Activated CD8-positive, alpha-beta memory T cell treated with anti-CD3 and anti-CD28 coated beads for 48 hours (primary cell): ENCODE results near the gene SRP19.
"Not testable (repeated sequence)": the region's sequence is repeated elsewhere in the genome, so short reads cannot be mapped to it uniquely, and the experiment has no call there.

ENCODE experiments used
- DNase-seq, 3 experiments: peaks; one replicate each; pipeline ENCODE4 v3.0.0-alpha.2; 2020; ENCODE audit warnings: low read depth in 2 of 3, low spot score in 2 of 3

SRP19 gene

DNA sequence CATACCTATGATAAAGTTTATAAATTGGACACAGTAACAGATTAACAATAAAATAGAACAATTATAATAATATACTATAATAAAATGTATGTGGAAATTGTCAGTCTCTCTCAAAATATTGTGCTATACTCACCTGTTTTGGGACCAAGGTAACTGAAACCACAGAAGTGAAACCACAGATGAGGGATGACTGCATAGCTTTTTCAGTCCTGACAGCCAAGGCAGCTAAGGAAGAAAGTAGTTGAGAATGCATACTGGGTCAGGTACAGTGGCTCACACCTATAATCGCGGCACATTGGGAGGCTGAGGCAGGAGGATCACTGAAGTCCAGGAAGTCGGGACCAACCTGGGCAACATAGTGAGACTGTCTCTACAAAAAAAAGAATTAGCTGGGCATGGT is 8.9 kb downstream of the SRP19 start:
- DNase-seq: no peak

DNA sequence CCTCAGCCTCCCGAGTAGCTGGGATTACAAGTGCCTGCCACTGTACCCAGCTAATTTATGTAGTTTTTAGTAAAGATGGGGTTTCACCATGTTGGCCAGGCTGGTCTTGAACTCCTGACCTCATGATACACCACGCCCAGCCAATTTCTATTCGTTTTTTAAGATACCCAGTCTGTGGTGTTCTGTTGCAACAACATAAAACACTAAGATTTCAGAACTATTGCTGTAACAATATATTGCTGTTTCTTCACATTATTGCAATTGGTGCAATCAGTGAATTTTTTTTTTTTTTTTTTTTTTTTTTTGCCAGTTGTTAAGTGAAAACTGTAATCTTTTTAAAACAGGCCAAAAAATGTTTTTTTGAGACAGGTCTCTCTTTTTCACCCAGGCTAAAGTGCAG is 9.9 kb downstream of the SRP19 start:
- no peak for DNase-seq

DNA sequence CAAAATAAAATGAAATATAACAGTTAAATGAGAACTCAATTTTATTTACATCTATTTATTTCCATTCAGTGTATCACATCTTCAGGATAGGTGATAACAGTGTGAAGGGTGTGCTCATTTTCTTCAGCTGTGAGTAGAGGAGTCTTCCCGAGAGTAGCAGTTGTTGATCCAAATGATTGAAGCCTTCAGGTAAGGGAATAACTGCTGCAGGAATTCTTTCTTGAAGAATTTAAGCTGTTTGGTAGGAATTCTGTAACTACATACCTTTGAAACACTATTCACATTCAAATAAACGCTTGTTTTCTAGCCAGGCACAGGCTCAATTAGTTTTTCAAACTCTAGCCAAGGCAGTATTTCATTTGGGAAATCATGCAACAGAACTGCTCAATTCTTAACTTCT is 15.3 kb downstream of the SRP19 start:
- DNase-seq: no peak

DNA sequence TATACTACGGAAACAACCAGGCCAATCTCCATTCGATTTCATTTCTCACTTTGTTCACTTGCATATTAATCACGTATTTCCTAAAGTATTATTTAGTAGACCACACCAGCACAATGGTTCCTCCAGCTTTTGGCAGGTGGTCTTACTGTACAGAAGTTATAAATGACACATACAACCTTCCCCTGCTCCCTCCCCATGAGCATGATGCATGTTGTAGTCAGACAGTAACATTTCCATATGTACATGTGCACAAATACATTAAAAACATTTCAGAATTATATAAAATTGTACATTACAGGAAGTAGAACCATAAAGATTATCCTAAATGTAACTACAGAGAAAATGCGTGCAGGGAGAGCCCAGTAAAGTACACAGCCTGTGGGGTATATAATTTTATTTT is 17.0 kb downstream of the SRP19 start:
- no peak for DNase-seq

DNA sequence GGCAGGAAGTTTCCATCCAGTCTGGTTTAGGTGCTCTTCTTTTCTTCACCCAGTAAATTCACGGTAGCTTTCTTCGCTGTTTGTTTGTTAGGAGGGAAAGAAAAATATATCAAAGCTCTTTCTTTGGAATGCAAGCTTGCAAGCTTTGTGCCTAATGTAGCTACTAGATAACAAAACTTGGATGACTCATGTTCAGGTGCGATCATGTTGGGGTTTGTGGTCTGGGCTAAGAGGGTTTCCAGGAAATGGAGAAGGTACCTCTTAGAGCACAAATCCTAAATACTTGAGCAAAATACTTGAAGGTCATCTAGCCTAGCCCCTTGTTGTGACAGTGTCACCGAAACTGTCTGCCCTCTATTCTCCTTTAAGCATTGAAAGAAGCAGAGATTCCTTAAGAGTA is 17.7 kb downstream of the SRP19 start:
- DNase-seq: no peak

DNA sequence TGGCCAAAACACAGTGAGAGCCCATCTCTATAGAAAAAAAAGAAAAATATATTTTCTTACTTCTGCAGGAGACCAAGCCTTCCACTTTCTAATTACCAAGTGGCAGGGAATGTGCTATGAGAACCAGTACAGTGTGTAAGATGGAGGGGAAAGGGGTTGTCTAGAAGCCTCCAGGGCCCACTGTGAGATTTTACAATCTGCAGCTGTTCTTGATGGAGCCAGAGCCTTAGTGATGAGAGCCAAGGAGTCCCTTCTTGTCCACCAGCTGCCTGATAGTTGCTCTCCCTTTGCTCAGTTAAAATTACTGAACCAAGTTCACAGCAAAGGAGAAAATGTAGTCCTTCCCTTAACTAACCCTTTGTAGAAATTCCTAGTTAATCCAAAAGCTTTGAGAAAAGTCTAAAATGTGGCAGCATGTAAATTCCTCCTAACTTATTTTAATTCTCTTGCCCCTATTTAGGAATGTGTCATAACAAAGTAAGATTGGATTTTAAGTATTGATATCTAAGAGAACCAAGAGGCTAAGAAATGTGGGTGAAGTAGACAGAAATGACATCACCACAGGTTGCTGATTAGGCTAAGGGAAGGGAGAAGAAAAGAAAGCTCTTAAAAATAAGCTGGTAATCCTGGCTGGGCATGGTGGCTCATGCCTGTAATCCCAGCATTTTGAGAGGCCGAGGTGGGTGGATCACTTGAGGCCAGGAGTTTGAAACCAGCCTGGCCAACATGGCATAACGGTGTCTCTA is 19.3 kb downstream of the SRP19 start:
- DNase-seq: no peak

DNA sequence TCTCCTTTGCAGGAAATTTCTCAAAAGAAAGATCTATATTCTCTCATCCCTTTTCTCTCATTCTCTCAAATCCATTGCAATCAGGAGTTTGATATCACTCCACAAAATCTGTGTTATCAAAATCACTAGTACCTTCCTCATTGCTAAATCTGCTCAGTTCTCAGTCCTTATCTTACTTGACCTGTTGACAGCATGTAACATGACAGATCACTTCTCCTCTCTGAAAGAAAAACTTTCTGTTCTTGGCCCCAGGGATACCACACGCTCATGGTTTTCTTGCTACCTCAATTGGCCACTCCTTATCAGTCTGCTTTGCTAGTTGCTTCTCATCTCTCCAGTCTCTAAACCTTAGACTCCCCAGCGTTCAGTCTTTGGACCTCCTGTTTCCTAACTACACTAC is 22.1 kb downstream of the SRP19 start:
- DNase-seq: no peak

DNA sequence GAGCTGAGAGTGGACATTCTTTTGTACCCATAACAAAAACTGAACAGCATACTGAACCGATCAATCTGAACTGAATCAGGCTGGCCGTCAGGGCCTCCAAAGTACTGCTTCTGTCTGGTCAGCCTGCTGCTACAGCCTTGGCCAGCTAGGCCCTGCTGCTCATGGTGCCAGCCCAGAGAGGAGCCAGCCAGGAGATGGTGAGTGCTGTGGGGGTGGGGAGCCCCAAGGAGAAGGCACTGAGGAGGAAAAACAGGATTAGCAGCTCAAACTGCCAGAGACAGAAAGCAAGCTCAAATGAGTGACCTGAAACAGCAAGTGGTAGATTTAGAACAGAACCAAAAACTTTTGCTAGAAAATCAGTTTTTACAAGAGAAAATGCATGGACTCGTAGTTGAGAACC is 23.9 kb downstream of the SRP19 start:
- no peak for DNase-seq

DNA sequence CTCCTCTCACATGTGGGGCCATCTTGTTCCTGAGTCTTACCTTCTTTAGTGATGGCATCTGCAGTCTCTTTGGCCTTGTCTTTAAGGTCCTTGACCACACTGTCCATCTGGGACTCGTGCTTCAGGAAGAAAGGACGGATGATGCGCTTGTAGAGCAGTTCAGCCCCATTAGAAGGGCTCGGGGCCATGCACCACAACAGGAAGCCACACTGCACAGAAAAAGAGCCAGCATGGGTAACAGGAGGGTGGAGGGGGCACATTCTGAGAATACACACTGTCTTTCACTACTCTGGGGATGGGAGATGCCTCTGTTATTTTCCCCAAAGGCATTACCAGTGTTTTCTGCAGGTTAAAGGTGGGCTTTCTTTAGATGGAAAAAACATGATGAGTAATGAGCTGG is 25.9 kb downstream of the SRP19 start:
- no peak for DNase-seq

DNA sequence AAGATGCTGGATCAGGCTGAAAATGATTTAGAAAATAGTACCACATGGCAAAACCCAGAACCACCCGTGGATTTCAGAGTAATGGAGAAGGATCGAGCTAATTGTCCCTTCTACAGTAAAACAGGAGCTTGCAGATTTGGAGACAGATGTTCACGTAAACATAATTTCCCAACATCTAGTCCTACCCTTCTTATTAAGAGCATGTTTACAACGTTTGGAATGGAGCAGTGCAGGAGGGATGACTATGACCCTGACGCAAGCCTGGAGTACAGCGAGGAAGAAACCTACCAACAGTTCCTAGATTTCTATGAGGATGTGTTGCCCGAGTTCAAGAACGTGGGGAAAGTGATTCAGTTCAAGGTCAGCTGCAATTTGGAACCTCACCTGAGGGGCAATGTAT is 31.0 kb downstream of the SRP19 start:
- not testable (repeated sequence) for DNase-seq

DNA sequence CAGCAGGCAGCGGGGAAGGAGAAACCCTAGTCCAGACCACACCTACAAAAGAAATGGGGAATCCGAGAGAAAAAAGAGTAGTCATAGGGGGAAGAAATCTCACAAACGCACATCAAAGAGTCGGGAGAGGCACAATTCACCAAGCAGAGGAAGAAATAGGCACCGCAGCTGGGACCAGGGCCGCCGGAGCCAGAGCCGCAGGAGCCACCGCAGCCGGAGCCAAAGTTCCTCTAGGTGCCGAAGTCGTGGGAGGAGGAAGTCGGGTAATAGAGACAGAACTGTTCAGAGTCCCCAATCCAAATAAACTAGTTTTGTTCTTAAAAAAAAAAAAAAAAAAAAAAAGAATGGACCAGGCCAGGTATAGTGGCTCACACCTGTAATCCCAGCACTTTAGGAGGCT is 31.7 kb downstream of the SRP19 start:
- DNase-seq: no peak

DNA sequence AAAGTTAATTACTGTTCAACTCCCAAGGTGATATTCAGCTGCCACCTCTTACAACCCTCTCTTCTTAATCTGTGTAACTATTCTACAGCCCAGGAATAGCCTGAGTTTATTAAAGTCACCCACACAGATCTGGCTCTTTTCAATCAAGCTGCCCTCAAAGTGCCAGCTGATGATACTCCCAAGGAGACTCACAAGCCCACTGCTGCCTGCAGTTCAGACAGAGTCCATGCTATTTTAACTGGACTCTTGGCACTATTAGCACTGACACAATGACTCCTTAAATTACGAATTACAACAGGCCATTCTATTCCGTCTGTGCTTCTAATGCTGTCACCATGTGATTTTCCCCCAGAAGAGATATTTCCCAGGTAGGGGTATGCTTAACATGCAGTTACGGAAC is 34.6 kb downstream of the SRP19 start:
- DNase-seq: no peak

DNA sequence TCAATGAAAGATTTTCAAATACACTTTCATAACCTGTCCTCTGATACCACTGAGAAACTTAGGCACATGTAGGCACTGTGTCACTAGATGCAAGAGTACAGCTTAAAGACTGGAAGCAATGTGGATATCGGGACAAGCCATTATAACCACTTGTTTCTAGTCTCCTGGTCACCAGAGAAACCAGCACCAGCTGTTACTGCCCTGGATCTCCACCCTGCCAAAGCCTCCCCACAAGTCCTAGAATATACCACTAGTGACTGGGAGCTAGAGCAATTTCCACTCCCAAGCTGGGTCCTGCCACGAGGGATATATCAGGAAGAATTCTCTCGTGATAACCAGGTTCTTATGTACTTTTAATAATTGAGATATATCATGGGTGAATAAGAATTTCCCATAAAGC is 41.5 kb downstream of the SRP19 start:
- no peak for DNase-seq

DNA sequence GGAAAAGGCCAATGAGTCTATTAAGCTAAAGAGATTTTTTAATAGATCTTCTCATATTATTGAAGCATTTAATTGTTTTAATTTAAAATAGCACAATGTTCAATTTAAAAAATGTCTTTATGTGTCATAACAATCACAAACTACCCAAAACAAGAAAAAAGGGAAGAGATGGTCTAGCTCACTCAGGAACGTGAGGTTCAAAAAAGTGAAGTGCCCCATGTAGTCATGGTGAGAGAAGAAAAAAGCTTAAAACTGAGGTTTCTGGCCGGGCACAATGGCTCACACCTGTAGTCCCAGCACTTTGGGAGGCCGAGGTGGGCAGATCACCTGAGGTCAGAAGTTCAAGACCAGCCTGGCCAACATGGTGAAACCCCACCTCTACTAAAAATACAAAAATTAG is 43.9 kb downstream of the SRP19 start:
- not testable (repeated sequence) for DNase-seq

DNA sequence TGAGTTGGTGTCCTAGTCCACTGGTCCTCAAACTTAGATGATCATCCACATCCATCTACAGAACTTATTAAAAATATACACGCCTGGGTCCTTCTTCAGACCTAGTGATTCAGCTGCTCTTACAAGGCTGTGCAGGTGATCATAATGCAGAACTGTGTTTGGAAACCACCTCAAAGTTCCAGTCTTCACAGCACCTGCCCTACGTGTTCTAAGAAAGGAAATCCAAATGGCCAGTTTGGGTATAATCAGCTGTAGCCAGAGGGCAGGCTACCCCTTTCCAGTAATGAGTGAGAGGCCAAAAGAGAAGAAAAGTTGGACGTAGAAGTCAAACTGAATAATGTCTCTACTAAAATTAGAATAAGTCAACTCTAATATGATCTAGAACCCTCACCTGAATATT is 45.5 kb downstream of the SRP19 start:
- DNase-seq: no peak

DNA sequence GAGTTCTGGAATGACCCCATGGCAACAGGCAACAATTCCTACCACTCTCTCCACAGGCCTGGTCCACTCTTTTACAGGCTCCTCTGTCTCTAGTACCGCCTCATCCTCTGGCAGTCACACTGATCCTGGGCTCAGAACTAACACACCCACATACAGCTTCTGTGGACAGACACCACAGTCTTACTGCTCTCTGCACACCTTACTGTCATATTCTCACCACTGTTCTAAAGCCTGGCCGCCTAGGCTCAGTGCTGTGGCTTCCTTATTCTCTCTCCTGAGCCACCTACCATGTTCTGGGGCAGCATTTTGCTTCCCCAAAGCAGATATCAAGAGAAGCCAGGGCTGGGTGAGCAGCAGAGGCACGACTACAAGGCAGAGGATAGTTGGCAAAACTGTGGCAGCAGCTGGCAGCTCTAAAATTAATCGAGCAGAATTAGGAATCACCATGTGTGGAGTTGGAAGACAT is 46.1 kb downstream of the SRP19 start:
- DNase-seq: no peak

DNA sequence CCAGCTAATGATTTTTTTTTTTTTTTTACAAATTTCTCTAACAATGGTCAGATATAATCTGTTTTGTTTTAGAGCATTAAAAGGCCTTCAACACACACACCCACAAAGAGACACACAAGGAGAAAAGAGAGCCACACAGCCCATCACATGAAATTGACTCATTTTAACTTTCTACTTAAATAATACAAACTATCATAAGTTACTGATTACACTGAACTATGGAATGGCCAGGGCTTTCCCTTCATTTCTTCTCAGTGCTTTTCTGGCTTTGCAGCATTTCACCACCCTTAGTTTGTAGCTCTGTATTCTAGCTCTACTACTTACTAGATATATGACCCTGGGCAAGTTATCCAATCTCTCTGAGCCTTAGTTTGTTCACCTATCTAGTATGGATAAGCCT is 47.8 kb downstream of the SRP19 start:
- no peak for DNase-seq

DNA sequence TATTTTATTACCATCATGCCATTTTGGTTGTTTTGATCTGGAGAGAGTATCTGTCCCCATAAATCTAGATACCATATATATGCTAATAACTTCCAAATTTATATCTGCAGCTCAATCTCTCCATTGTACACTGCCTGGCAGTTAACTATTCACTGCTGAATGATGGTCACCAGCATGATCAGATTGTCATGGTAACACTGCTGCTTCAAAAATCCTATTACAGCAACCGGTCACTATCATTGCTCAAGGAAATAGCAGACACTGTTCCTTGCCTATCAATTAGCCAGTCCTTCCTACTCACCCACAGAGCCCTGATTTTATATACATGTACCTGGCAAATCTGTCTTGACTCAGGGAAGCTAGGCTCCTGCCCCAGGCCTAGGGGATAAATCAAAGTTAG is 49.4 kb downstream of the SRP19 start:
- DNase-seq: no peak

DNA sequence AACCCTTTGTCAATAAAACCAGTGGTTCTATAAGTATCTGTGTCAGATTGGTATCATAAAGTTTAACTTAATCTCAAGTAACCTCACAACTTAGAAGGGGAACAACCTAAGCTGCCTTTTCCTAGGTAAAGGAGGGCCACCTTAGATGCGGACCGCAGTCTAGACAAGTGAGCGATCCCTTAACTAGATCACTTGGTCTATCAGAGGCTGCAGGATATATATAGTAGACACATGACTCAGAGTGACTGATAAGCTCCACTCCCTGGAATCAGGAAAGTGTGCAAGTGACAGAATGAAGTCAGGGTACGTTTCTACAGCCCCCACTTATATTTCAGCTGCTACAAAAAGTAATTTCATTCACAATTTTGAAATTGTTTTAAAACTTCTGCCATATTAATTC is 53.5 kb downstream of the SRP19 start:
- DNase-seq: no peak

DNA sequence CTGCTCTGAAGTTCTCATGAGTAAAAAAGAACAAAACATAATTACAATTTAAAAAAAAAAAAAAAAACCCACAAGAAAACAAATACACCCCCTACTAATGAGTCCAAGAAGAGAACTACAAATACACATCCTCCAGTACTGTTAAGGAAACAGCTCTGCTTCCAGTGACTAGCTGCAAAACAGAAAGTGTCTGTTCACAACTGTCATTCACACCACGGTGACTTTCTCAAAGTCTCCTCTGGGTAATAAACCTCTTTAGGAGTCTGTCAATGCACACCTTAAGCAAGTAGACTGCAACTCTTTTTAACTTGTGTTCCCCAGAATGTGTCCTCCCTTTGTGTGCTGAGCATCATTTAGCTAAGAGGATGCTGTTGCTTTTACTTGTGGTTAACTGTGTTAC is 54.7 kb downstream of the SRP19 start:
- no peak for DNase-seq

DNA sequence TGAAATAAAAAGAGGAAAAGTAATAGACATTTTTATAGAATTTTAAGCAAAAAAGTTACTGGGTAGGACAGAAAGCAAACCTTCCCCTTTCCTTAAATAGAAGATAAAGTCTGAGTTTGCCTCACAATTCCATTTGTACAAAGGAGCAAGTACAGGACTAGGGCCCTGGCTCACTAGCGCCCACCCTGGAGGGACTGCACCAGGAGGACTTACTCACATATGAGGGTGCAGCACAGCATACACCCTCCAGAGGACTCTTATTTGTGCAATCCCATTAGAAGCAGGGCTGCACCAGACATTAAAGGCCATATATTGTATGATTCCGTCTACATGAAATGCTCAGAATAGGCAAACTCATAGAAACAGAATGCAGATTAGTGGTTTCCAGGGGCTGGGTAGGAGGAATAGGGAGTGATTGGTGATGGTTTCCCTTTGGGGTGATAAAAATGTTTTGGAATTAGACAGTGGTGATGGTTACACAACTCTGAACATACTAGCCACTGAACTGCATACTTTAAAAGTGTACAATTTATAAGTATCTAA is 56.4 kb downstream of the SRP19 start:
- DNase-seq: no peak

DNA sequence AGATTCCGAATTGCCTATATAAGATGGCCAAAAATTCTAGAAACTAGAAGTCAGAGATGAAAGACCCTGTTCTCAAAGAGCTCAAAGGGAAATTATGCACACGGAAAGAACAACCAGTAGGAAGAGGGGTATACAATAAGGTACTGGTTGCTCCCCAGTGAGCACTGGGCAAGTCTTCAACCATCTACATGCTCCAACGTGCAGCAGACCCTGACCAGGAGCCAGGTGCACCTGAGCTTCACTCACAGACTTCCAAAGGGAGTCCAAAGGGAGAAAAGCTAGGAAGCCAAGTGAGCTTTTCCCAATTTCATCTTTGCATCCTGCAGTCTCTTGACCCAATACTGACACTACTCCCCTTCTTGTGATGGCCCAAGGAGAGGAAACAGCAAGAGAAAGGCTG is 57.0 kb downstream of the SRP19 start:
- no peak for DNase-seq

DNA sequence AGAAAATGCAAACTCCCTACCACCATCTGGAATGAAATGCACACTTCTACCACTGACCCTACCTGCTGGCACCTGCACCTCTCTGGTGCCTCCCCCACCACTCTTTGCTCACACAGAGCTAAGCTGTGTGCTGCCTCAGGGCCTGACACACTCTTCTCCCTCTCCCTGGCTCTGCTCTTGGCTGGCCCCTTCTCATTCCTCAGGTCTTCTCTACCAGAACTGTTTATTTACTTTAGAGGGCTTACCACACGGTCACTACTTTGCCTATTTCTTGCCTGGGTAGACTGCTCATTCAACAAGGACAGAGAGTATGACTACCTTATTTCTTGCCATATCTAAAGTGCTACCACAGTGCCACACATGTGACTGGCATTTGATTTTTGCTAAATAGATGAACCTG is 57.6 kb downstream of the SRP19 start:
- no peak for DNase-seq
